ENCODE measurements around the gene ANKHD1. TPM values are rescaled to one million over a fixed set of nuclear protein-coding genes. Genes with fewer than 3 reads are reported as not detected.

The ANKHD1 gene
- total RNA-seq, 4 donors from 2014 or later: 148 to 362 (median 168) TPM

DNA sequence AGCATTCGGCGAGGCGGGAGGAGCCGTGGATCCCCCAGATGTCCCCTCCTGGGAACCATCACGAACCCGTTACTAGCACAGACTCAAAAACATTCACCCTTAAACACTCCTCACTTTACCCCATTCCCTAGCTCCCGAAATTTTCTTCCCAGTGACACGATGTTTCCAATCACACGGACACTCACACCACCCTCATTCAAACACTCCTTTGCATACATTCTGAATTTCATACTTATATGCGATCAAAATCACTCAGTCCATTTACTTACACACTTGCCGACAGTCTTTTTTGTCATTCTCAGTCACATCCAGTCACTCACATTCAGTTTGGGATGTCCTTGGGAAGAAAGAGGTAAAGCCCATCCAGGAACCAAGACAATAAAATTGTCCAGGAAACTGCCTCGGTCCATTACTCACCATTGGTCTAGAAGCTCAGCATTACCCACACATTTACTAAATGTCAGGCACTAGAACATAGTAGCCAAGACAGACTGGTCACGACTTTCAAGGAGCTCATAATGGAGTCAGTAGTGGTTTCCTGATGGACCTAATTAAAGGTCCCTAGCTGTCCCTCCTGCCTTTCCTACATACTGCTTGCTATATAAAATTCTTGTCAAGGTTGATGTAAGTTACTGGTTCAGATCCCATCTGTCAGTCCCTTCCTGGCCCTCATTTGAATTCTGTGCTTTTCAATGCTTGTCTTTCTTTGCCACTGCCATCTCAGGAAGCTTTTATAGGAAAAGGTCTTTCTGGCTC is 163.6 kb downstream of the ANKHD1 start:
- H3K4me3 ChIP-seq: peak overlapping the region; percentile 86
- no peaks in the 10 kb centered on the region for H3K9me3 ChIP-seq
- 5% methylated on average over 13 of the region's 13 CpGs for WGBS
- DNase-seq (ENCODE audit: low spot score in 2 of 2): no peak
- no peaks in the 10 kb centered on the region for H3K27me3 ChIP-seq
- TF ChIP-seq POLR2AphosphoS5 (IDR thresholded peaks at IDR 0.05) (no peak), EP300 (IDR thresholded peaks at IDR 0.05) (no peak), POLR2A (IDR thresholded peaks at IDR 0.05) (no peak)
- TF ChIP-seq, protein P1, sequence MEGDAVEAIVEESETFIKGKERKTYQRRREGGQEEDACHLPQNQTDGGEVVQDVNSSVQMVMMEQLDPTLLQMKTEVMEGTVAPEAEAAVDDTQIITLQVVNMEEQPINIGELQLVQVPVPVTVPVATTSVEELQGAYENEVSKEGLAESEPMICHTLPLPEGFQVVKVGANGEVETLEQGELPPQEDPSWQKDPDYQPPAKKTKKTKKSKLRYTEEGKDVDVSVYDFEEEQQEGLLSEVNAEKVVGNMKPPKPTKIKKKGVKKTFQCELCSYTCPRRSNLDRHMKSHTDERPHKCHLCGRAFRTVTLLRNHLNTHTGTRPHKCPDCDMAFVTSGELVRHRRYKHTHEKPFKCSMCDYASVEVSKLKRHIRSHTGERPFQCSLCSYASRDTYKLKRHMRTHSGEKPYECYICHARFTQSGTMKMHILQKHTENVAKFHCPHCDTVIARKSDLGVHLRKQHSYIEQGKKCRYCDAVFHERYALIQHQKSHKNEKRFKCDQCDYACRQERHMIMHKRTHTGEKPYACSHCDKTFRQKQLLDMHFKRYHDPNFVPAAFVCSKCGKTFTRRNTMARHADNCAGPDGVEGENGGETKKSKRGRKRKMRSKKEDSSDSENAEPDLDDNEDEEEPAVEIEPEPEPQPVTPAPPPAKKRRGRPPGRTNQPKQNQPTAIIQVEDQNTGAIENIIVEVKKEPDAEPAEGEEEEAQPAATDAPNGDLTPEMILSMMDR (IDR thresholded peaks at IDR 0.05): no peak
- H3K27ac ChIP-seq: peak overlapping the region; percentile 88
- peaks cover 43% of the 10 kb centered on the region for H3K36me3 ChIP-seq
- peaks cover 54% of the 10 kb centered on the region for H3K4me1 ChIP-seq

DNA sequence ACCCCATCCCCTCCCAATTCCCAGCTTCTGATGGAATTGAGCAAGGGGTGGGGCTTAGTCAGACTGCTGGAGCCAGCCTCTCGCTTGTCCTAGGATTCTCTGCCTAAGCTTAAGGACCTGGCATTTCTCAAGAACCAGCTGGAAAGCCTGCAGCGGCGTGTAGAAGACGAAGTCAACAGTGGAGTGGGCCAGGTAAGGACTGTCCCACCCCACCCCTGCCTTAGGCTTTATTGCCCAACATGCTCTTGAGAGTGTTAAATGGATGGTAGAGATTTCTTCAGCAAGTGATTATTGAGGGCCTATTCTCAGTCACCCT is 164.1 kb downstream of the ANKHD1 start:
- H3K4me1 ChIP-seq: peaks cover 54% of the 10 kb centered on the region
- H3K36me3 ChIP-seq: peaks cover 41% of the 10 kb centered on the region
- H3K27me3 ChIP-seq: no peaks in the 10 kb centered on the region
- WGBS: 68% methylated on average over 4 of the region's 4 CpGs
- peak in 1 of 2 donors; percentile 73 for DNase-seq (ENCODE audit: low spot score in 2 of 2)
- H3K4me3 ChIP-seq: peak overlapping the region; percentile 86
- peak overlapping the region; percentile 88 for H3K27ac ChIP-seq
- no peaks in the 10 kb centered on the region for H3K9me3 ChIP-seq
- TF ChIP-seq, protein P1 (IDR thresholded peaks at IDR 0.05): no peak
- TF ChIP-seq POLR2AphosphoS5 (IDR thresholded peaks at IDR 0.05) (no peak), POLR2A (IDR thresholded peaks at IDR 0.05) (no peak), EP300 (IDR thresholded peaks at IDR 0.05) (no peak)

- Histone ChIP-seq H3K27ac (no peak overlapping the region), H3K9me3 (no peaks in the 10 kb centered on the region), H3K27me3 (no peaks in the 10 kb centered on the region), H3K4me1 (peaks cover 59% of the 10 kb centered on the region), H3K4me3 (no peak overlapping the region), H3K36me3 (peaks cover 32% of the 10 kb centered on the region)
- TF ChIP-seq POLR2AphosphoS5 (IDR thresholded peaks at IDR 0.05) (no peak), POLR2A (IDR thresholded peaks at IDR 0.05) (no peak), EP300 (IDR thresholded peaks at IDR 0.05) (no peak)
- TF ChIP-seq, protein P1 (IDR thresholded peaks at IDR 0.05): no peak
- no peak for DNase-seq (ENCODE audit: low spot score in 2 of 2)
- WGBS: 96% methylated on average over 5 of the region's 5 CpGs
These were observed 165.0 kb downstream of the ANKHD1 start for GRCh38 chr5:140566665-140567064.

DNA sequence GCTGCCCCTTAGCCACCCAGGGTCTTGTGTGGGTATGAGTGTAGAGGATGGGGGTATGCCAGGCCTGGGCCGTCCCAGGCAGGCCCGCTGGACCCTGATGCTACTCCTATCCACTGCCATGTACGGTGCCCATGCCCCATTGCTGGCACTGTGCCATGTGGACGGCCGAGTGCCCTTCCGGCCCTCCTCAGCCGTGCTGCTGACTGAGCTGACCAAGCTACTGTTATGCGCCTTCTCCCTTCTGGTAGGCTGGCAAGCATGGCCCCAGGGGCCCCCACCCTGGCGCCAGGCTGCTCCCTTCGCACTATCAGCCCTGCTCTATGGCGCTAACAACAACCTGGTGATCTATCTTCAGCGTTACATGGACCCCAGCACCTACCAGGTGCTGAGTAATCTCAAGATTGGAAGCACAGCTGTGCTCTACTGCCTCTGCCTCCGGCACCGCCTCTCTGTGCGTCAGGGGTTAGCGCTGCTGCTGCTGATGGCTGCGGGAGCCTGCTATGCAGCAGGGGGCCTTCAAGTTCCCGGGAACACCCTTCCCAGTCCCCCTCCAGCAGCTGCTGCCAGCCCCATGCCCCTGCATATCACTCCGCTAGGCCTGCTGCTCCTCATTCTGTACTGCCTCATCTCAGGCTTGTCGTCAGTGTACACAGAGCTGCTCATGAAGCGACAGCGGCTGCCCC is 165.6 kb downstream of the ANKHD1 start:
- Histone ChIP-seq H3K36me3 (peaks cover 26% of the 10 kb centered on the region), H3K9me3 (no peaks in the 10 kb centered on the region), H3K4me1 (peaks cover 53% of the 10 kb centered on the region), H3K27ac (no peak overlapping the region), H3K27me3 (no peaks in the 10 kb centered on the region), H3K4me3 (no peak overlapping the region)
- TF ChIP-seq, protein P1 (IDR thresholded peaks at IDR 0.05): no peak
- DNase-seq (ENCODE audit: low spot score in 2 of 2): no peak
- 92% methylated on average over 20 of the region's 22 CpGs for WGBS

DNA sequence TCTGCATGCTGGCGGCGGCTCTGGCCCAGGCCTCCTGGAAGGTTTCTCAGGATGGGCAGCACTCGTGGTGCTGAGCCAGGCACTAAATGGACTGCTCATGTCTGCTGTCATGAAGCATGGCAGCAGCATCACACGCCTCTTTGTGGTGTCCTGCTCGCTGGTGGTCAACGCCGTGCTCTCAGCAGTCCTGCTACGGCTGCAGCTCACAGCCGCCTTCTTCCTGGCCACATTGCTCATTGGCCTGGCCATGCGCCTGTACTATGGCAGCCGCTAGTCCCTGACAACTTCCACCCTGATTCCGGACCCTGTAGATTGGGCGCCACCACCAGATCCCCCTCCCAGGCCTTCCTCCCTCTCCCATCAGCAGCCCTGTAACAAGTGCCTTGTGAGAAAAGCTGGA is 166.2 kb downstream of the ANKHD1 start:
- TF ChIP-seq, protein P1 (IDR thresholded peaks at IDR 0.05): no peak
- TF ChIP-seq POLR2AphosphoS5 (IDR thresholded peaks at IDR 0.05) (no peak), POLR2A (IDR thresholded peaks at IDR 0.05) (no peak), EP300 (IDR thresholded peaks at IDR 0.05) (no peak)
- Histone ChIP-seq H3K27me3 (no peaks in the 10 kb centered on the region), H3K27ac (no peak overlapping the region), H3K4me3 (no peak overlapping the region), H3K36me3 (peaks cover 26% of the 10 kb centered on the region), H3K4me1 (peaks cover 47% of the 10 kb centered on the region), H3K9me3 (no peaks in the 10 kb centered on the region)
- 92% methylated on average over 12 of the region's 13 CpGs for WGBS
- no peak for DNase-seq (ENCODE audit: low spot score in 2 of 2)
